Measurements from ENCODE around the gene RCBTB1. TPM values are rescaled to one million over a fixed set of nuclear protein-coding genes. Genes with fewer than 3 reads are reported as not detected.

Gene RCBTB1
- total and polyA plus RNA-seq, 2 donors (not counting 3 experiments of a cell fraction or from before 2014, with no cell fraction given): 12.1 to 23.8 TPM

DNA sequence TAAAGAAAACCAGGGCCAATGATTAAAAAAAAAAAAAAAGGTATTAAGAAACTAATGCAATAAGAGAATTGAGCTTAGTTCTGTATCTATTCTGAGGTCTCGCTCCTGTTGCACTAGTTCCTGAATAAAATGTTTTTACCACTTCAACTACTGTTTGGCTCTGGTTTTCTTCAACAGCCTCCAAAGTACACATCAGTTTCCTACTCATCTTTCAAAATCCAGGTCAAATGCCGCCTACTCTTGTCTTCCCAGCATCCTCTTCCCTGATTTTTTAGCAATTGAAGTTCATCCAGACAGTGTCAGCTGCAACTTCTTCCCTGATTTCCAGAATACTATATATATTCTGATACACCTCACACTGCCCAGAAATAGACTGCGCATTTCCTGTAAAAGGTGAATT, 1.4 kb upstream of the RCBTB1 start:
- no peak overlapping the region for H3K9ac ChIP-seq (replicated peaks; ENCODE audit: extremely low read depth, insufficient read depth, low read length)
- no TSS peak for BruUV-seq (replicated peaks)

More for the DNA sequence above, 1.4 kb upstream of the RCBTB1 start:
- CTCF ChIA-PET: interaction anchor here (1.1 kb wide), 1 partner anchor 22 kb away, joined by 3 read pairs; no protein-coding TSS in a partner anchor
- dilution Hi-C loops (cut with MboI; ENCODE audit: extremely low pct_ligation_motif_present, low sequenced_read_pairs) (no loop called here), intact Hi-C loops (cut with micrococcal nuclease) (loop anchor here (5.0 kb wide), 2 partner anchors 284 to 609 kb away; partner anchors contain the start of gene FNDC3A)
- POLR2A ChIA-PET: no interaction called here
- H3K4me3 ChIP-seq (replicated peaks in 1 of 3; ENCODE audit: insufficient read depth in 1 of 3, low read depth in 1 of 3, low read length in 3 of 3): no peak overlapping the region
- FAIRE-seq: no peak
- peaks cover 16% of the 10 kb centered on the region for H3K4me1 ChIP-seq (ENCODE audit: control insufficient read depth, extremely low read depth, insufficient read depth, low read length)
- no peak overlapping the region for H3K27ac ChIP-seq (ENCODE audit: insufficient read depth, low read depth, low read length)
- peaks cover 17% of the 10 kb centered on the region for H3K79me2 ChIP-seq (ENCODE audit: control insufficient read depth, insufficient read depth, low read length)
- H3K4me2 ChIP-seq (ENCODE audit: insufficient read depth, low read length): no peak overlapping the region
- H3K36me3 ChIP-seq (ENCODE audit: control insufficient read depth in 2 of 2, extremely low read depth in 1 of 2, insufficient read depth in 2 of 2, low read length in 2 of 2): no peaks in the 10 kb centered on the region
- H3K27me3 ChIP-seq (ENCODE audit: control insufficient read depth in 2 of 2, insufficient read depth in 2 of 2, low read length in 2 of 2): no peaks in the 10 kb centered on the region
- no peaks in the 10 kb centered on the region for H3K9me3 ChIP-seq (replicated peaks; ENCODE audit: control insufficient read depth, insufficient read depth, low read length)
- TF ChIP-seq EZH2 (IDR thresholded peaks at IDR 0.05; ENCODE audit: borderline replicate concordance, low read depth, low read length, severe bottlenecking) (no peak), FOS (IDR thresholded peaks at IDR 0.05; ENCODE audit: borderline replicate concordance, insufficient read depth, low read length) (no peak), CTCF (IDR thresholded peaks at IDR 0.05; ENCODE audit: extremely low read depth in 1 of 2, insufficient read depth in 1 of 2, low read depth in 1 of 2, low read length in 2 of 2) (no peak), MAX (IDR thresholded peaks at IDR 0.05; ENCODE audit: insufficient read depth, insufficient read length) (no peak), JUN (IDR thresholded peaks at IDR 0.05; ENCODE audit: borderline replicate concordance, insufficient read depth, insufficient read length, low read depth) (no peak), POLR2A (IDR thresholded peaks at IDR 0.05; ENCODE audit: low read depth, low read length) (no peak), POLR2AphosphoS5 (IDR thresholded peaks at IDR 0.05; ENCODE audit: insufficient read depth, low read depth, low read length) (no peak), GATA2 (IDR thresholded peaks at IDR 0.05; ENCODE audit: insufficient read depth, insufficient read length, low read depth, low read length) (no peak), MYC (IDR thresholded peaks at IDR 0.05; ENCODE audit: low read depth, low read length) (no peak)
- H4K20me1 ChIP-seq (replicated peaks; ENCODE audit: control insufficient read depth, extremely low read depth, insufficient read depth, low read length): no peaks in the 10 kb centered on the region
- no peaks in the 10 kb centered on the region for H3K9me1 ChIP-seq (replicated peaks; ENCODE audit: control insufficient read depth, extremely low read depth, insufficient read depth, low read length)
- DNase-seq (ENCODE audit: low read depth, low spot score): no peak
- H2AFZ ChIP-seq (ENCODE audit: low read depth, low read length): no peak overlapping the region
